AG04450 (cell line): Measurements from ENCODE around the gene TMBIM4. TPM values are rescaled to one million over a fixed set of nuclear protein-coding genes. Genes with fewer than 3 reads are reported as not detected.

ENCODE experiments used
- CTCF ChIA-PET: fragments of 300-600, 350-600 bp; formaldehyde crosslinking; extraction: SDS; loops from one replicate; lab custom pipeline; 2022; ENCODE audit warnings: antibody characterized with exemption, inconsistent platforms; lab: Charles Lee
- POLR2A ChIA-PET: fragments of 350-600 bp; formaldehyde crosslinking; extraction: SDS; loops from one replicate; lab custom pipeline; 2021; ENCODE audit warnings: antibody characterized with exemption, inconsistent platforms; lab: Yijun Ruan, JAX
- DNase-seq: peaks from one replicate; pipeline ENCODE4 v3.0.0-alpha.2; 2011; ENCODE audit warnings: low read depth, low spot score
- H3K27ac ChIP-seq: one replicate; pipeline ENCODE4 v1.5.1; 2012; ENCODE audit warnings: low read depth, low read length, control low read depth
- H3K27me3 ChIP-seq: one replicate; pipeline ENCODE4 v1.6.0; 2012; ENCODE audit warnings: low read length; ENCODE audit not compliant: control insufficient read depth, insufficient read depth
- H3K4me3 ChIP-seq: 2 replicates; pipeline ENCODE4 v1.5.1; 2011; ENCODE audit warnings: mild to moderate bottlenecking, low read depth, low read length, control low read depth
- H3K9me3 ChIP-seq: 2 replicates; pipeline ENCODE4 v1.5.1; 2012; ENCODE audit warnings: low read length; ENCODE audit not compliant: control insufficient read depth, insufficient read depth
- CTCF ChIP-seq: IDR thresholded peaks from 2 replicates; pipeline ENCODE4 v1.5.1; 2011; ENCODE audit warnings: low read depth, low read length, control low read depth, inconsistent platforms
- polyA plus RNA-seq: library from polyadenylated mRNA; depleted of rRNA; stranded (reverse); fragments of >200 nt; gene quantifications from 2 replicates; pipeline ENCODE4 v1.2.3, GENCODE V29; 2011

Gene TMBIM4
- polyA plus RNA-seq, 1 experiment: 140 TPM

DNA sequence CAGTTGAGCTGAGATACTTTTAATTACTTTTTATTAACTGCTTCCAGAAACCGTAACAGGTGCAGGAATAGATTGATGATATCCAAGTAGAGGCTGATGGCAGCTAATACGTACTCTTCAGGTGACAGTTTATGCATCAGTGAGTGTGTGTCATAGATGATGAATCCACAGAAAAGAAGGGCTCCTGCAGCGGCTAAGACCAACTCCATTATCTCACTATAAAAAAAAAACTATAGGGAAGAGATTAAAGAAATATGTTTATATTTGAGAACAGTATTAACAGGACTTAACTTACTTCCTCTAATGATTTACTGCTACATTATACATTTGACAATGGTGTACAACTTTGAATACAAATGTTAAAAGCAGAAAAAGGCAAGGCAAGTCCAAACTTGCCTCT lies 31.9 kb downstream of the TMBIM4 start:
- CTCF ChIA-PET: no interaction called here
- Histone ChIP-seq H3K27ac (no peak overlapping the region), H3K9me3 (peaks cover 2% of the 10 kb centered on the region; the same call in 1 of the 2 replicates), H3K27me3 (no peaks in the 10 kb centered on the region), H3K4me3 (no peak overlapping the region)
- POLR2A ChIA-PET: no interaction called here
- no peak for DNase-seq
- no peak for TF ChIP-seq CTCF

DNA sequence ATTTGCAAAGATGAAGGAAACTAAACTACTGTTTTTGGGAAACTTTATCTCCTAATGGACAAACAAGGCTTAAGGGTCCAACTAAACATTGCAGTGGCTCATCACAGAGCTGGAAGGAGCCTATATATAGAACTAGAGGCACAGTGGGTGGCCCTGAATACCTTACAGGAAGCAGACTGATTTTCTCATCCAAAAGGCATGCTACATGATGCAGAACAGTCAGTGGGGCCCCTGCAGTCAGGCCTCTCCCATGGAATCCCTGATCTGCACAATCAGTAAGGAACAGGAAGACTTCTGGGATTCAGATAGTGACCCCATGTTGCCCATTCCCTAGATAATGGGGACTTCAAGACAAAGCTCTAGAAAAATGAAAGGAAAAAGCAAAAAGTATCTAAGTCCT lies 37.4 kb downstream of the TMBIM4 start:
- ChIA-PET POLR2A (interaction anchor here (0.6 to 1.1 kb wide), 2 partner anchors 13 to 37 kb away, joined by 3 read pairs; no protein-coding TSS in a partner anchor), CTCF (interaction anchor here (0.9 to 1.8 kb wide), 4 partner anchors 11 to 37 kb away, joined by 3 to 6 read pairs (median 4); partner anchors contain the start of gene TMBIM4)
- no peak for TF ChIP-seq CTCF
- Histone ChIP-seq H3K4me3 (no peak overlapping the region), H3K9me3 (no peaks in the 10 kb centered on the region), H3K27me3 (no peaks in the 10 kb centered on the region), H3K27ac (peak overlapping the region; percentile 40)
- peak; percentile 63 for DNase-seq

- TF ChIP-seq CTCF: no peak
- peak overlapping the region; percentile 100 for H3K4me3 ChIP-seq
- ChIA-PET POLR2A (interaction anchor here (0.6 to 1.2 kb wide), 4 partner anchors 28 to 338 kb away, joined by 3 to 14 read pairs (median 6); partner anchors contain the start of gene TMBIM4), CTCF (interaction anchor here (0.6 to 1.8 kb wide), 6 partner anchors 9 to 831 kb away, joined by 3 to 8 read pairs (median 4); no protein-coding TSS in a partner anchor)
- no peak for DNase-seq
- H3K27ac ChIP-seq: no peak overlapping the region
- no peaks in the 10 kb centered on the region for H3K9me3 ChIP-seq
- H3K27me3 ChIP-seq: no peaks in the 10 kb centered on the region
Measured at GRCh38 chr12:66131067-66131688, 38.6 kb downstream of the TMBIM4 start.

GRCh38 chr12:66130267-66131066 lies 39.3 kb downstream of the TMBIM4 start, which contains the start of gene LLPH:
LLPH (minus strand) TSS chr12:66130750; CDS start chr12:66129106, 1,644 bp downstream.
- POLR2A ChIA-PET: interaction anchor here (0.6 to 1.2 kb wide), 4 partner anchors 29 to 338 kb away, joined by 3 to 14 read pairs (median 6); partner anchors contain the start of gene TMBIM4
- Histone ChIP-seq H3K27me3 (no peaks in the 10 kb centered on the region), H3K9me3 (no peaks in the 10 kb centered on the region), H3K4me3 (peak within 1 kb of the TSS; percentile 100), H3K27ac (peak within 1 kb of the TSS; percentile 61)
- CTCF ChIA-PET: interaction anchor here (0.8 to 1.1 kb wide), 2 partner anchors 139 to 278 kb away, joined by 3 to 8 read pairs; no protein-coding TSS in a partner anchor
- TF ChIP-seq CTCF: no peak
- DNase-seq: peak; percentile 50

GRCh38 chr12:66129934-66130266 lies 39.9 kb downstream of the TMBIM4 start:
- H3K27me3 ChIP-seq: no peaks in the 10 kb centered on the region
- ChIA-PET POLR2A (no interaction called here), CTCF (no interaction called here)
- no peak for TF ChIP-seq CTCF
- H3K27ac ChIP-seq: peak overlapping the region; percentile 61
- no peaks in the 10 kb centered on the region for H3K9me3 ChIP-seq
- peak overlapping the region; percentile 100 for H3K4me3 ChIP-seq
- DNase-seq: no peak
